IMR-90 (cell line): ENCODE measurements around the gene TBL3. TPM values are rescaled to one million over a fixed set of nuclear protein-coding genes. Genes with fewer than 3 reads are reported as not detected.
A peak's percentile ranks its signal among the peaks of the same experiment; 100 is the strongest.

Experiments
- ATAC-seq: fragments of 200-7000 bp; cut with Tn5 transposase; 2 replicates; pipeline ENCODE4 v1.9.1; 2020; ENCODE audit warnings: low read depth, mild to moderate bottlenecking, moderate library complexity
- BruUV-seq: library from RNA; stranded (reverse); fragments of 400-500 nt; replicated peaks from 2 replicates; lab custom pipeline; 2021; lab: Mats Ljungman, UMichigan
- CTCF ChIA-PET: fragments of 300-600 bp; formaldehyde crosslinking; extraction: SDS; loops from one replicate; lab custom pipeline; 2021; ENCODE audit warnings: antibody characterized with exemption; lab: Yijun Ruan, JAX
- POLR2A ChIA-PET: fragments of 300-600 bp; sonication (Branson Sonifier 250); formaldehyde crosslinking; loops from one replicate; lab custom pipeline; 2022; ENCODE audit warnings: antibody characterized with exemption; ENCODE audit not compliant: unreplicated experiment; lab: Charles Lee
- DNase-seq: peaks from one replicate; pipeline ENCODE4 v3.0.0; 2013
- H2AFZ ChIP-seq: replicated peaks from 2 replicates; pipeline ENCODE3; 2013; ENCODE audit warnings: low read length, mild to moderate bottlenecking; ENCODE audit not compliant: poor library complexity
- H2AK5ac ChIP-seq: 2 replicates; pipeline ENCODE4 v1.6.1; 2013; ENCODE audit warnings: low read depth, low read length, inconsistent platforms
- H2AK9ac ChIP-seq: replicated peaks from 2 replicates; pipeline ENCODE3; 2013; ENCODE audit warnings: mild to moderate bottlenecking, low read depth, low read length, moderate library complexity; ENCODE audit not compliant: poor library complexity
- H2BK120ac ChIP-seq: 2 replicates; pipeline ENCODE4 v1.6.1; 2013; ENCODE audit warnings: low read depth, low read length, inconsistent platforms
- H2BK15ac ChIP-seq: 3 replicates; pipeline ENCODE4 v1.6.1; 2013; ENCODE audit warnings: low read depth, low read length, inconsistent platforms
- H2BK20ac ChIP-seq: 2 replicates; pipeline ENCODE4 v1.6.1; 2013; ENCODE audit warnings: low read depth, mild to moderate bottlenecking, inconsistent platforms, low read length, moderate library complexity
- H2BK5ac ChIP-seq: 2 replicates; pipeline ENCODE4 v1.6.1; 2013; ENCODE audit warnings: mild to moderate bottlenecking, low read depth, low read length, inconsistent platforms; ENCODE audit not compliant: poor library complexity, severe bottlenecking
- H3K14ac ChIP-seq: replicated peaks from 2 replicates; pipeline ENCODE4 v1.6.1; 2013; ENCODE audit warnings: low read depth, low read length, inconsistent platforms
- H3K18ac ChIP-seq: 2 replicates; pipeline ENCODE4 v1.6.1; 2013; ENCODE audit warnings: low read depth, low read length, control low read depth
- H3K23ac ChIP-seq: 2 replicates; pipeline ENCODE4 v1.6.1; 2013; ENCODE audit warnings: low read depth, low read length, inconsistent platforms
- H3K27ac ChIP-seq: 2 replicates; pipeline ENCODE4 v1.5.1; 2013; ENCODE audit warnings: mild to moderate bottlenecking, control low read depth, low read length; ENCODE audit not compliant: insufficient read depth
- H3K27me3 ChIP-seq: 2 replicates; pipeline ENCODE4 v1.6.1; 2013; ENCODE audit warnings: low read length; ENCODE audit not compliant: control insufficient read depth, insufficient read depth
- H3K36me3 ChIP-seq: 2 replicates; pipeline ENCODE4 v1.6.1; 2013; ENCODE audit warnings: low read length, mixed read lengths; ENCODE audit not compliant: control insufficient read depth, insufficient read depth
- H3K4ac ChIP-seq: 2 replicates; pipeline ENCODE4 v1.6.1; 2013; ENCODE audit warnings: low read depth, low read length, inconsistent platforms
- H3K4me1 ChIP-seq: 2 replicates; pipeline ENCODE4 v1.6.1; 2013; ENCODE audit warnings: low read length, mixed read lengths; ENCODE audit not compliant: control insufficient read depth, insufficient read depth
- H3K4me2 ChIP-seq: 2 replicates; pipeline ENCODE4 v1.6.1; 2013; ENCODE audit warnings: low read depth, mild to moderate bottlenecking, control low read depth, low read length, moderate library complexity
- H3K4me3 ChIP-seq: 2 replicates; pipeline ENCODE4 v1.5.1; 2013; ENCODE audit warnings: low read depth, mild to moderate bottlenecking, control low read depth, low read length, moderate library complexity; ENCODE audit not compliant: insufficient read depth
- H3K56ac ChIP-seq: 2 replicates; pipeline ENCODE4 v1.6.1; 2013; ENCODE audit warnings: low read length, inconsistent platforms; ENCODE audit not compliant: insufficient read depth; ENCODE audit errors: extremely low read depth
- H3K79me1 ChIP-seq, 2 experiments: 2 replicates each; pipeline ENCODE4 v1.6.1; 2013; ENCODE audit warnings: low read length in 2 of 2, inconsistent platforms in 1 of 2, low read depth in 1 of 2
- H3K9ac ChIP-seq: 2 replicates; pipeline ENCODE4 v1.6.1; 2013; ENCODE audit warnings: low read depth, low read length, control low read depth
- H3K9me1 ChIP-seq: 2 replicates; pipeline ENCODE4 v1.6.1; 2013; ENCODE audit warnings: low read length, inconsistent platforms; ENCODE audit not compliant: insufficient read depth
- H3K9me3 ChIP-seq: 2 replicates; pipeline ENCODE4 v1.6.1; 2013; ENCODE audit warnings: low read length; ENCODE audit not compliant: control insufficient read depth, insufficient read depth
- H4K20me1 ChIP-seq: 2 replicates; pipeline ENCODE4 v1.6.1; 2013; ENCODE audit warnings: low read length, inconsistent platforms; ENCODE audit not compliant: insufficient read depth
- H4K5ac ChIP-seq: 2 replicates; pipeline ENCODE4 v1.6.1; 2013; ENCODE audit warnings: mild to moderate bottlenecking, low read depth, low read length, control low read depth
- H4K8ac ChIP-seq, 2 experiments: 2 replicates each; pipeline ENCODE4 v1.6.1; 2013; ENCODE audit warnings: low read depth in 2 of 2, low read length in 2 of 2, control low read depth in 1 of 2, inconsistent platforms in 1 of 2
- H4K91ac ChIP-seq: 2 replicates; pipeline ENCODE4 v1.6.1; 2013; ENCODE audit warnings: low read depth, low read length, inconsistent platforms; ENCODE audit not compliant: insufficient read depth
- CEBPB ChIP-seq: IDR thresholded peaks from 2 replicates; pipeline ENCODE4 v1.6.1; 2012; ENCODE audit warnings: low read depth, low read length, improper control_type of control experiment
- CHD1 ChIP-seq: IDR thresholded peaks from 2 replicates; pipeline ENCODE4 v1.6.1; 2012; ENCODE audit warnings: low read depth, low read length, improper control_type of control experiment
- MAFK ChIP-seq: IDR thresholded peaks from 2 replicates; pipeline ENCODE4 v1.6.1; 2012; ENCODE audit warnings: low read depth, low read length, improper control_type of control experiment
- MXI1 ChIP-seq: IDR thresholded peaks from 2 replicates; pipeline ENCODE4 v1.6.1; 2012; ENCODE audit warnings: low read depth, mild to moderate bottlenecking, low read length, moderate library complexity, borderline replicate concordance
- NFE2L2 ChIP-seq: fragments of 150-350 bp; IDR thresholded peaks from 2 replicates; pipeline ENCODE4 v1.6.1; 2016; ENCODE audit warnings: low read depth, mild to moderate bottlenecking, low read length
- RCOR1 ChIP-seq: IDR thresholded peaks from 2 replicates; pipeline ENCODE4 v1.6.1; 2012; ENCODE audit warnings: mild to moderate bottlenecking, low read length, improper control_type of control experiment; ENCODE audit not compliant: insufficient replicate concordance
- RFX5 ChIP-seq: IDR thresholded peaks from 2 replicates; pipeline ENCODE4 v1.8.0; 2012; ENCODE audit warnings: low read depth, mild to moderate bottlenecking, low read length, moderate library complexity
- SMC3 ChIP-seq: fragments of 150-350 bp; IDR thresholded peaks from 2 replicates; pipeline ENCODE4 v1.6.1; 2016; ENCODE audit warnings: low read depth, mild to moderate bottlenecking, antibody characterized with exemption, low read length, moderate library complexity
- WGBS, 2 experiments: methylation state at CpG; one replicate each; pipeline versions ENCODE4 v1.1.5 to v1.1.7; 2013; ENCODE audit warnings: missing lambda C conversion rate in 2 of 2; ENCODE audit not compliant: insufficient read length in 1 of 2; ENCODE audit errors: extremely low coverage in 2 of 2; 5-methylcytosine and 5-hydroxymethylcytosine counted together
- dilution Hi-C: fragments of 300-500 bp; cut with HindIII; formaldehyde crosslinking; loops from one replicate; pipeline ENCODE4 v1.14.3; 2018; ENCODE audit warnings: low sequenced_read_pairs; ENCODE audit not compliant: unreplicated experiment
- in situ Hi-C: fragments of 300-500 bp; cut with MboI; formaldehyde crosslinking; loops from 3 replicates; pipeline ENCODE4 v1.14.3; 2019; ENCODE audit warnings: low sequenced_read_pairs, inconsistent platforms, mixed read lengths
- intact Hi-C: fragments of 100-400 bp; cut with micrococcal nuclease; formaldehyde crosslinking; loops from 2 replicates; pipeline ENCODE4 v1.10.0; 2022
- polyA plus RNA-seq, 3 experiments: library from polyadenylated mRNA; depleted of rRNA; stranded (reverse); fragments of >200 nt; gene quantifications; 2 replicates each; pipeline ENCODE4 v1.2.3, GENCODE V29; 2012; ENCODE audit warnings: low replicate concordance in 1 of 3
- total RNA-seq: library from RNA; depleted of rRNA; stranded (reverse); fragments of >200 nt; gene quantifications from 2 replicates; pipeline ENCODE4 v1.2.3, GENCODE V29; 2012
- TF ChIP-seq, protein P1 (sequence below): fragments of 150-350 bp; IDR thresholded peaks from 2 replicates; pipeline ENCODE4 v1.6.1; 2016; ENCODE audit warnings: low read depth, mild to moderate bottlenecking, low read length, moderate library complexity, borderline replicate concordance

Gene TBL3
- total and polyA plus RNA-seq, 2 of the 4 experiments (the other 2 are of a cell fraction) = 38.5 to 60.8 TPM

DNA sequence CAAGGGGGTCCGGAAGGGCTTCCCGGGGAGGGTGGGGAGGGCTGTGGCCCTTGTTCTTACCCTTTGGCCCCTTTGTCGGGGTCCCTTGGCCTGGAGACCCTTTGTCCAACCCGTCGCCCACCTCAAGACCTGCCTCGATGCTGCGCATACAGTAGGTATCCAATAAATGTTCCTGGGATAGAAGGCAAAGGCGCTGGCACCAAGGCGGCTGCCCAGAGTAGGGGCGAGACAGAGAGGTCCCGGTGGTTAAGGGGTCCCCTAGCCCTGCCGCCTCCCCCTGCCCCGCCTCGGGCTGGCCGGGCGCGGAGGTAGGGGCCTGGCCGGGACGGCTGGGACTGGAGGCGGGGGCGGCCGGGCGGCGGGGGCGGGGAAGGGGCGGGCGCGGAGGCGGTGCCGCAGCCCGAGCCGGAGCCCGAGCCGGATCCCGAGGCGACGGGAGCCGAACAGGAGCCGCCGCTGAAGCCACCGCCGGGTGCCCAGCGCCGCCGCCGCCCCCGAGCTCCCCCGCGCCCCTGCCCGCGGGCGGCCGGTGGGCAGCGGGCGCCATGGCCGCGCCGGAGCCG is 54.7 kb downstream of the TBL3 start, which contains the start of gene NHERF2:
Gene NHERF2, plus strand, starts transcription at position 442 of the 563 bp plus-strand sequence. Its CDS starts 104 bp downstream, at position 546.
- peaks cover 16% of the 10 kb centered on the region; the same call in 1 of the 2 replicates for H3K36me3 ChIP-seq
- peaks cover 15% of the 10 kb centered on the region for H4K20me1 ChIP-seq
- peak within 1 kb of the TSS; percentile 80 for H4K91ac ChIP-seq
- in situ Hi-C loops (no loop called here), dilution Hi-C loops (no loop called here), intact Hi-C loops (no loop called here)
- no peaks in the 10 kb centered on the region for H3K27me3 ChIP-seq
- peak within 1 kb of the TSS; percentile 94 for H3K23ac ChIP-seq
- H3K79me1 ChIP-seq = peaks cover 6 to 44% of the 10 kb centered on the region in 2 experiments
- peak within 1 kb of the TSS; percentile 57 for H2BK20ac ChIP-seq
- peaks cover 9% of the 10 kb centered on the region for H3K9me1 ChIP-seq
- peak within 1 kb of the TSS; percentile 99 for H2AK5ac ChIP-seq
- peak within 1 kb of the TSS; percentile 75 for H3K27ac ChIP-seq
- H3K56ac ChIP-seq = no peak within 1 kb of the TSS; the same call in 1 of the 2 replicates
- H3K4me3 ChIP-seq = peak within 1 kb of the TSS; percentile 70
- peak within 1 kb of the TSS; percentile 92 for H3K9ac ChIP-seq
- H4K8ac ChIP-seq = peak within 1 kb of the TSS; percentile 85 to 86; a peak in 3 of 4 replicates
- H3K14ac ChIP-seq = peak within 1 kb of the TSS; percentile 97
- no TSS peak for BruUV-seq
- no peak for TF ChIP-seq CEBPB
- TF ChIP-seq SMC3 = no peak
- TF ChIP-seq NFE2L2 = no peak
- TF ChIP-seq CHD1 = no peak
- TF ChIP-seq, protein P1, sequence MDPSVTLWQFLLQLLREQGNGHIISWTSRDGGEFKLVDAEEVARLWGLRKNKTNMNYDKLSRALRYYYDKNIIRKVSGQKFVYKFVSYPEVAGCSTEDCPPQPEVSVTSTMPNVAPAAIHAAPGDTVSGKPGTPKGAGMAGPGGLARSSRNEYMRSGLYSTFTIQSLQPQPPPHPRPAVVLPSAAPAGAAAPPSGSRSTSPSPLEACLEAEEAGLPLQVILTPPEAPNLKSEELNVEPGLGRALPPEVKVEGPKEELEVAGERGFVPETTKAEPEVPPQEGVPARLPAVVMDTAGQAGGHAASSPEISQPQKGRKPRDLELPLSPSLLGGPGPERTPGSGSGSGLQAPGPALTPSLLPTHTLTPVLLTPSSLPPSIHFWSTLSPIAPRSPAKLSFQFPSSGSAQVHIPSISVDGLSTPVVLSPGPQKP = no peak
- TF ChIP-seq MAFK = no peak
- TF ChIP-seq RFX5 = no peak
- no peak for TF ChIP-seq RCOR1
- peak; percentile 8; the same call in 1 of the 2 replicates for TF ChIP-seq MXI1
- H3K9me3 ChIP-seq = no peaks in the 10 kb centered on the region
- H4K5ac ChIP-seq = peak within 1 kb of the TSS; percentile 96
- DNase-seq = no peak
- peak within 1 kb of the TSS; percentile 93 for H2AFZ ChIP-seq
- peak within 1 kb of the TSS; percentile 69; the same call in 1 of the 3 replicates for H2BK15ac ChIP-seq
- peak within 1 kb of the TSS; percentile 93 for H3K4ac ChIP-seq
- ChIA-PET CTCF (no interaction called here), POLR2A (interaction anchor here (0.6 kb wide), 1 partner anchor 130 kb away, joined by 6 read pairs; no protein-coding TSS in a partner anchor)
- H3K18ac ChIP-seq = peak within 1 kb of the TSS; percentile 86
- H2BK120ac ChIP-seq = peak within 1 kb of the TSS; percentile 85
- H3K4me2 ChIP-seq = peak within 1 kb of the TSS; percentile 97
- H2AK9ac ChIP-seq = peak within 1 kb of the TSS; percentile 96
- WGBS, 2 experiments = 2% methylated on average over 26 of the region's 59 CpGs; no CpG with 5 or more reads in 1 of the 2 experiments
- H3K4me1 ChIP-seq = peaks cover 20% of the 10 kb centered on the region
- H2BK5ac ChIP-seq = peak within 1 kb of the TSS; percentile 82
- ATAC-seq = peak; percentile 57
